GM18519 (cell line): Measurements from ENCODE around the gene DCAKD.

ENCODE experiments used
- ATAC-seq: cut with Tn5 transposase; IDR thresholded peaks from one replicate; pipeline ENCODE4 v1.9.1; 2021; ENCODE audit warnings: mild to moderate bottlenecking, moderate library complexity; ENCODE audit not compliant: unreplicated experiment, low FRiP score

The DCAKD gene

DNA sequence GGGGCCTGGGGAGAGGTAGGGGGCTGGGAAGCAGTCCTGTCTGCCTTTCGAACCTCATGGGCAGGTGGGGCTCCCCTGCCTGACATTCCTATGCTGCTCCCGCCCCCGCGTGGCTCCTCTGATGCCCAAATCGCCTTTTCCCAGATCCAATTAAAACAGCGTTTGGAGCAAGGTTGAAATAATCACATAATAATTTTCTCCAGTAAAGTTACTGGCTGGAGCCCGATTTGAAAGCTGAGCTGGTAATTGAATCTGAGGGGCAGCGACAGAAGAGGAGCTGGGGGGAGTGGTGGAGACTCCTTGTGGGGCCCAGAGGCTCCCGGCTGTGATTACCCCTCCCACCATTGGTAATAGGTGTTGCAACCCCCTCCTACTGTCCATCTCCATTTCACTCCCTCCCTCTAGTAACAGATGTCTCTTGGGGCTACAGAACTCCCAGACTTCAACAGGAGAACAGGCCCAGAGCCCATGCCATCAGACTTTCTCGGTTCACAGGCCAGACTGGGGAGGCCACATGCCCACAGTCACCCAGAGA, 44.4 kb downstream of the DCAKD start:
- no peak for ATAC-seq

DNA sequence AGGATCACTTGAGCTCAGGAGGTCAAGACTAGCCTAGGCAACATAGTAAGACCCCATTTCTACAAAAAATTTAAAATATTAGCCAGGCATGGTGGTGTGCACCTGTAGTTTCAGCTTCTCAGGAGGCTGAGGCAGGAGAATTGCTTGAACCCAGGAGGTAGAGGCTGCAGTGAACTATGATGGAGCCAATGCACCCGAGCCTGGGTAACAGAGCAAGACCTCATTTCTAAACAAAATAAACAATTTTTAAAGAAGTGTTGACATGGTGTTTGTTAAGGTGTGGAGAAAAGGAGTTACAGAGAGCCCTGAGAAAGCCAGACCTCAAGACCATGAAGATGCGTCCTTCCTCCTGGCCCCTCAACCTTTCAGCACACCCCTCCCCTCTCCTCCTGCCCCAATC, 45.7 kb downstream of the DCAKD start:
- no peak for ATAC-seq

DNA sequence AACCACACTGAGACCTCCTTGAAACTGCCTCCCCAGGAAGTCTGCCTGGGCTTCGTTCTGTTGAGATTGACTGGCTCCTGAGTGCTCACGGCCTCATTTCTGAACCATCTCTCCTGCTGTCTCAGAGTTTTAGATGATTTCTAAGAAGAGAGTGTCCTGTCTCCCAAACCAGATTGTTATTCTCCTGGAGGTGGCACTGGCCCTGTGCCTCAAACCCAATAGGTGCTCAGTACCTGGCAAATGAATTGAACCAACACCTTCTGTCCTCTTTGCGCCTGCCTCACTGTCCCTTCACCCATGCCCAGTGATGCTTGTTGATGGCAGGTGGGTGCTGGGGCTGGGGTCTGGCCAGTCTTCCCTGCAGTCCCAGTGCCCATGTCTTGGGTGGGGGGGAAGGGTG, 47.0 kb downstream of the DCAKD start:
- no peak for ATAC-seq

- ATAC-seq = no peak
These were observed 47.6 kb downstream of the DCAKD start for GRCh38 chr17:45003877-45004276.

DNA sequence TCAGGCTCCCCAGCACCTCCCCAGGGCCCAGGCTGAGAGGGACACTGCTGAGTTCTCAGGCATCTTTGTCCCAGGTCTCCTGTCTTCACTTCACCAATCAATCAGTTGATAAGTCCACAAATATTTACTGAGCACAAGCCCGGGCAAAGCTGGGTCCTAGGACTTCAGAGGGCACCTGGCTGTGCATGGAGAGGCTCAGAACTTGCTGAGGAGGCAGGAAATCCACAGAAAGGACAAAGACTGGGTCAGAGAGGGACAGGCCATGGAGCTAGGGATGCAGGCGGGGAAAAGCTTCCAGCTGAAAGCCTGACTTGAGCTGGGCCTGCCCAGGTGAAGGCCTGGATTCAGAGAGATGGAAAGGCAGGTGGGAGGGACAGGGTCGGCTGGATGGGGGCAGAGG, 50.1 kb downstream of the DCAKD start:
- no peak for ATAC-seq

GRCh38 chr17:44999433-44999832, 52.0 kb downstream of the DCAKD start:
- no peak for ATAC-seq

DNA sequence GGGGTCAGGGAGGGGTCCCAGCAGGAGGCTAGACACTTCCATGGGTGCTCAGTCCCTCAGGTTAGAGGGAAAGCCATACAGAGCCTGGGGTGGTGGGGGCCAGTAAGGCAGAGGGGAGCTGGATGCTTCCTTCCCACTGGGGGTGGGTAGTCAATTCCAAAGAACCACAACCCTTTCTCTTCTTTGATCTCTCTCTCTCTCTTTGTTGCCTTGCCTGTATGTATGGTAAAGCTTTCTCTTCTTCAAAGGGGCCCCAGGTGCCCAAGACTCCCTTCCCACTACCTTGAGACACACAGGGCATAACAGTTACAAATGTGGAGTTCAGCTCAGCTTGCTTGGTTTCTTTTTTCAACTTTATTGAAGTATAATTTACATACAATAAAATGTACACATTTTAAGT, 52.8 kb downstream of the DCAKD start:
- ATAC-seq = no peak

GRCh38 chr17:44997733-44998520, 53.5 kb downstream of the DCAKD start:
- ATAC-seq = no peak

DNA sequence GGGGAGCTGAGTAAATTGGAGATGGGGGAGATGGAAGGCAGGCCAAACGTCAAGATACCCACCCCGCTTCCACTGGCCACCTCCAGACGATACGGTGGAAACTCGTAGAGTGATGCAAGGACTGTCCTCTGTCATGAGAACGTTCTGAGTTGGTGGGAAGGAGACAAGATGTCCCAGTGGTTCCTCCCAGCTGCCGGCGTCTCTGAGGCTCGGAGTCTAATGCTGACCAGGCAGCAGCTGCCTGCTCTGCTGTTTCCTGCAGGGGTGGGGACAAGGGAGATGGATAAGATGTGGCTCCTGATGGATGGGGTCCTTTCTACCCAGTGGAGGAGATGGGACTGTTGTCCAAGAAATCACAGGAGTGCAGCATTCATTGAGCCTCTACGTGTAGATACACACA, 55.1 kb downstream of the DCAKD start:
- no peak for ATAC-seq

- no peak for ATAC-seq
These were observed 55.9 kb downstream of the DCAKD start for GRCh38 chr17:44995436-44996001.

DNA sequence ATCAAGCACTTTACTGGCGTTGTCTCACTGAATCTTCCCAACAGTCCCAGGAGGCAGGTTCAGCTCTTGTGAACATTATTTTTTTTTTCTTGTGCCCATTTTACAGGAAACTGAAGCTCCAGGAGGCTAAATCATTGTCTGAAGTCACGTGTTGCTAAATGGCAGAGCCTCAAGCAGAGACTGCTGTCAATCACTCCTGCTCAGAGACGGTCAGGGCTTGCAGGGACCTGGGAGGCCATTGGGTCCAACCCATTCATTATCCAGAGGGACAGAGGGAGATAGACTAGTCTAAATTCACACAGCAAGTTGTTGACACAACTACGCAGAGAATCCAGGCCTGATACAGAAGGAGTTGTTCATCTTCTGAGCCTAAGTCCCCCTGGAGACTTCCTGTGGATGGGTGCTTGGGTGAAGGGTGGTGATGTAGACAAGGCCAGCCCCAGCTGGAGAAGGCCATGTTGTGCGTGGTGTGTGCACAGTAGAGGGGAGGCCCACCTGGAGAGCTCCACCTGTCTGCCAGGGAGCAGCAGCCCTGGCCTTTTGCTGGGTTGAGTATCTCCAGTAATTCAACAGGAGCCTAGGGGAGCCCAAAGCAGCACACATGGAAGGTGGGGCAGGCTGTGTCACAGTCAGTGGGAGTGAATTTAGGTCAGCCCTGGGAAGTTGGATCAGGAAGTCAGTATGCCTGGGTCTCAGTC, 59.0 kb downstream of the DCAKD start:
- no peak for ATAC-seq

DNA sequence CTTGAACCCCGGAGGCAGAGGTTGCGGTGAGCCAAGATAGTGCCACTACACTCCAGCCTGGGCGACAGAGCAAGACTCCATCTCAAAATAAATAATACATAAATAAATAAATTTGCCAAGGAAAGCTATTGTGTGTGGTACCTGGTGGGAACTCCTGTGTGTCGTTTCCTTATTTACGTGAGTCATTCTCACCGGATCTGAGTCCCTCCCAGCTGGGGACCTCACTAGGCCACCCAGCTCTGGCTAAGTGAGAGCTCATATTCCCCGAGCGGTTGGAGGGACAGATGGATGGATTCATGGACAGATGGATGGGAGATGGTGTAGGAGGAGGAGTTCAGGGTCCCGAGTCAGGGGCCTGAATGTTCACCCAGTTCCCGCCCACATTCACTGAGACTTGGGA, 60.4 kb downstream of the DCAKD start:
- no peak for ATAC-seq

- ATAC-seq = no peak
These were observed 61.8 kb downstream of the DCAKD start for GRCh38 chr17:44989552-44990138.

DNA sequence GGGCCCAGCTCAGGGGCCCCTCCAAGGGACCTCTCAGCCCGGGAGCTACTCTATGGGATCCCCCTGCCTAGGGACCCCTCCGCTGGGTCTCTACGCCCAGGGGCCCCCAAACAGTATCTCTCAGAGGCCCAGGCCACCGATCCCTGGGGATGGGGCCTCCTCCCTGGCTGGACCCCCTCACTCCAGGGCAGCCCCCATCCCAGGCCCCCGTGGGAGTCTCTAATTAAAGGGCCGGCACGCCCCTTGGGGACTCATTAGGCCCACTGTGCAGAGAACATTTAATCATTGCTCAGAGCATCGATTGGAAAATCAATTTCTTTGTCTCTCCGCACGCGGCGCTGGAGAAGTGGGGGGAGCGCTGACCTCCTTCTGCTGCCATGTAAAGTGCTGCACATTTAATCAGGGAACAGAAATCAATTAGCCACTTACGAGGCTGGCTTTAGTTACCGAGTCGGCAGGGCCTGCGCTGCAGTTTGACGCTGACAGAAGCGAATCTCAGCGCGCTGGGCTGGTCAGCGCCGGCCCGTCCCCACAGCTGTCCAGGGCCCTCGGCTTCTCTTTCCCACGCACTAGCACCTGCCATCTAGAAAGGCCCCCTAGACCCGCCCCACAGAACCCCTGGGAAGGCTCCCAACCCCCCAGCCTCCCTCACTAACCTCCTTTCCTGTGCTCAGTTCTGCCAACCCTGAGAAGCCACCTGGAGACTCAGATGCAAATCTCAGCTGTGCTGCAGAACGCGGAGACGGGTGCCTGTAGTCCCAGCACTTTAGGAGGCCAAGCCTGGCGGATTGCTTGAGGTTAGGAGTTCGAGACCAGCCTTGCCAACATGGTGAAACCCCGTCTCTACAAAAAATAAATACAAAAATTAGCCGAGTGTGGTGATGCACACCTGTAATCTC, 63.1 kb downstream of the DCAKD start:
- no peak for ATAC-seq

DNA sequence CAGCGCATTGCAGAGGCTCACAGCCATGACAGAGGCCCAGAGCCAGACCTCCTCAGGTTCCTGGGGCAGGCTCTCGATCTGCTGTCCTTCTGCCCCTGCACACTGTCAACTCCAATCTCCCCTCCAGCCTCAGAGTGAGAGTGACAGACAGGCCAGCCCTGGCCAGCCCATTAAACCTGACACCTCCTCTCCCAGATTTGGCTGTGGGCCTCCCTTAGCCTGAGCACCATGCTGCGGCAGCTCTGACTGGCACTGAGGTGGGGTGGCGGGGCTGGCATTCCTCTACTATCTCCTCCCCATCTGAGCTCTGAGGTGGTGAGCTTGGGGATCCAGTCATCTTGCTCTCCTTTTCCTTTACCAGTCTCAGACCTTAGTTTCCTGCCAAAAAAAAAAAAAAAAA, 67.9 kb downstream of the DCAKD start:
- no peak for ATAC-seq

DNA sequence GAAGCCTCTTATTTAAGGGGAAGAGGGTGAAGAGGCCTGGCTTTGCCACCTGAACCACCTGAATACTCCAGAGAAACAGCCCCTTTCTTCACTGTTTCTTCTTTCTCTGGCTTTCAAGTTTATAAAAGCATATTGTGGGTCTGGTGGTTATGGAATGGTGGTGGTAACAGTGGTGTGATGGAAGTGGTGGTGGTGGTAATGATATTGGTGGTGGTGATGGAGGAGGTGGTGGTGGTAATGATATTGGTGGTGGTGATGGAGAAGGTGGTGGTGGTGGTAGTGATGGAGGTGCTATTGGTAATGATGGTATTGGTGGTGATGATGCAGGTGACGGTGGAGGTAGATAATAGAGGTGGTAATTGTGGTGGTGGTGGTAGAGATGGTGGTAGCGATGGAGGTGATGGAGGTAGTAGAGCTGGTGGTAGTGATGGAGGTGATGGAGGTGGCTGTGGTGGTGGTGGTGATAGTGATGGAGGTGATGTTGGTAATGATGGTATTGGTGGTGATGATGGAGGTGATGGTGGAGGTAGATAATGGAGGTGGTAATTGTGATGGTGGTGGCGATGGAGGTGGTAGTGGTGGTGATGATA, 69.2 kb downstream of the DCAKD start:
- ATAC-seq = no peak

- ATAC-seq = no peak
These were observed 70.0 kb downstream of the DCAKD start for GRCh38 chr17:44981221-44981968.

GRCh38 chr17:44979426-44979995, 71.9 kb downstream of the DCAKD start:
- ATAC-seq = no peak

DNA sequence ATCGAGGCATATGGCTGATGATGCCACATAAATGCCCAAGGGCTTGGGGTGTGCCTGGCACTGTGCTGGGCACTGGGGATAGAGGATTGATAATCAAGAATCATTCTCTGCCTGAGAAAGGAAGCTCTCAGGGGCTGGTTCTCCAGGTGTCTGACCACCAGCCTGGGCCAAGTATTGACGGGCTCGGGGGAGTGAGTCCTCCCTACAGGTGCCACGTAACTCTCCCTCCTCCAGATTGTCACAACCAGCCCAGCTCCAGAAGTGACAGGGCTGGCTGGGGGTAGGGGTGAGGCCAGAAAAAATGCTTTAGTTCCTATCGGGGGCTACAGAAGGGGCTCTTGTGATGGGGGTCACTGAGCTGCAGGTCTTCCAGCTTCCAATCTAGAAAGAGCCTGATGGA, 72.6 kb downstream of the DCAKD start:
- no peak for ATAC-seq
